Middle frontal gyrus (tissue), 1 donor: ENCODE measurements around the gene PCDH9.

Experiments
- DNase-seq: peaks from one replicate; pipeline ENCODE4 v3.0.0-alpha.2; 2015; ENCODE audit warnings: low spot score; ENCODE audit errors: extremely low spot score

PCDH9 gene

DNA sequence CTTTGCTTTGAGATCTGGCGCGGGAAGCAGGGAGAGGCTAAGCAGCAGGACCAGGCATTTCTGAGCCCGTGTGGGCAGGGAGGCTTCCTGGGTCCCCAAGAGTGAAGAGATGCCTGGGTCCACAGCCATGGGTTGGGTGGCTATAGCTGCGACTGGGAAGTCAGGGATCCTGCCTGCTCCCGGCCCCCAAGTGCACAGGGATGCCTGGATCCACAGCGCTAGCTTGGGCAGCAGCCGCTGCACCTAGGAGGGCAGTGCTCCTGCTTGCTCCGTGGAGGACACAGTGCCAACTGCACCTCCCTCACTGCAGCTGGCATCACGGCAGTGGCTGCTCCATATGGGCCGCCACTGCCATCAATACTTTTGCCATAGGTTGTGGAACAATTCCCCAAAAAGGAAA, 384.7 kb downstream of the PCDH9 start:
- no peak for DNase-seq

DNA sequence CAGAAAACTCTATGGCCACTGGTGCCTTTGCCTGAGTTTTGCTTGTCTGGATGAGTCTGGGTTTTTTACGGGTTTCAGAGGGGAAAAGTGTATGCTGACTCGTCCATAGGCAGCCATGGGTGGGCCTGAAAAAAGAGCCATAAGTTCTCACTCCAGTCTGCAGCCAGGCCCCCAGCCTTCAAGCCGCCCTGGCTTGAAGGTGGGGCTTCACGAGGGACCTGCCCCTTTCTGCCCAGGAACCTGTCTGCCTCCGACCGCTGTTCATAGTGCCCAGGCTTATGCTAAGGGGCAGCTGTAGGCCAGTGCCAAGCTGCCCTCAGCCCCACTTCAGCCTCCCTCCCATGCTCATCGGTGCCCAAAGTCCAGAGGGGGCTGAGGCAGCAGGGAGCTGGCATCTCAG, 385.2 kb downstream of the PCDH9 start:
- no peak for DNase-seq

DNA sequence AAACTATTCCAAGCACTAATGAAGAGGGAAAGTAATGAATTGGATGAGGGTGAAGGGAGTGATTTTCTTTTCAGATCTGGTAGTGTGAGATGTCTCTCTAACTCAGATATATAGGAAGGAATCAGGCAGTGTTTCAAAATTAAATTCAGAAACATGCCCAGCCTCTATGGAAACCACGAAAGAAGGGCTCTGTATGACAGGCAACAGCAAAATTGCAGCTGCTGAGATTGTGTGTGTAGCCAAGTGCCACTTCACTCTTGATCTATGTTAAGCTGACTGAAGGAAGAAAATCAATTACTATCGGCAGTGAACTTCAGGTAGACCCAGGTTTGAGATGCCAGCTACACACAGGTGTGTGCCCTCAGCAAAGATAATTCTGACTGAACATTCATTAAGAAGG, 387.4 kb downstream of the PCDH9 start:
- no peak for DNase-seq

DNA sequence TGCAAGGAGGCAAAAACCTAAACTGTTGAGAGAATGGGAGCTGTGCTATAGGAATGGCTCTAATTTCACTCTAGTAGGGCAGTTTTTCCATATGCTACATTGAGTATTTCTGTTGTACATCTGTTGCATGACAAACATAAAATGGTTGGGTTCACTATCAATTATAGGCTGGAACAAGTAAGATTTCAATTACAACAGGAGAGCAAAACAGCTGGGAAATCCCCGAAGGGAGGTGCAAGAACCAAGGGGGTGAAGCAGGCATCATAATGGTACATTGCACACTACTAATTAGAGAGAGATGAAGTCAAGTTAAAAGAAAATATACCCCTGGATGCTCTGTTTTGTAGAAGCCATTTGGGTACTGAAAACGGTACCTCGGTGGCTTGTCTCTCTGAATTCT, 389.5 kb downstream of the PCDH9 start:
- no peak for DNase-seq

DNA sequence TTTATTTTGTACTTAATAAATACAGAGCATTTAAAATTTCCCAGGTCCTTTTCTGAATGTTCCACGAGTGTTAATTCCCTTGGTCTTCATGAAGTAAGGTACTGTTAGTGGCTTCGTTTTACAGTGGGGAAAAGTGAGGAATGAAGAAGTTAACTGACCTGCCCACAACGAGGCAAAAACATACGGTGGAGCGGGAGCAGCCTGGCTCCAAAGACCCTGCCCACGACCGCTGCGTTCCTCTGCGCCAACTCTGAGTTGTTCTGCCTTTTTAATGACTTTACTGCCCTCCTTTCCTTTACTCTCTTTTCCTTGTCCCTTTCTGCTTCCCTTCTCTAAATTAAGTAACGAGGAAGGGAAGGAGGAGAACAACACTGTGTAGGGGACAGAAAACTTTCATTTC, 392.9 kb downstream of the PCDH9 start:
- DNase-seq, result no peak

DNA sequence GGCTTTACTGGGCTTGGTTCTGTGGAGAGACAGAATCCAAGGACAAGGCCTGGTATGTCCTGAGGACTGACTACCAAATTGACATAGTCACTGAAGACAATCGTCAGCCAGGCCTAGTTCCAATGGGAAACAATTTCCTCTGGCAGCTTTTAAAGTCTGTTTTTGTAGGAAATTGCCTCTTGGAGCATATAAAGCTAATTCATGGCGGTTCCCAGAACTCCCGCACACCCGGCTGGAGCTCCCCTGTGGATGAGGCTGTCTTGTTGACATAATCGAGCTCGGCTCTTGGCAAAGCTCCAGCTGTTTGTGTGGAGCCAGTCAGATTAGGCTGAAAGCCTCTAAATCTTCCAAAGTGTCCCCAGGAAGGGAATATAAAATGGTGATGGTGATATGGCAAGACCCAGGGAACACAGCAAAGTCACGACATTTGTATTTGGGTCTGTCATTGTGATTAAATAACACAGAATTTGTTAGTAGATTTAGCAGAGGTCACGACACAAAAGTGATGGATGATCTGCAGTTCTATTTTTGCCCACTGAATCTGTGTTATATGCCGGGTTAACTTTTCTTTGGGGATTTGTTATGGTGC, 395.0 kb downstream of the PCDH9 start:
- peak; percentile 73 for DNase-seq

DNA sequence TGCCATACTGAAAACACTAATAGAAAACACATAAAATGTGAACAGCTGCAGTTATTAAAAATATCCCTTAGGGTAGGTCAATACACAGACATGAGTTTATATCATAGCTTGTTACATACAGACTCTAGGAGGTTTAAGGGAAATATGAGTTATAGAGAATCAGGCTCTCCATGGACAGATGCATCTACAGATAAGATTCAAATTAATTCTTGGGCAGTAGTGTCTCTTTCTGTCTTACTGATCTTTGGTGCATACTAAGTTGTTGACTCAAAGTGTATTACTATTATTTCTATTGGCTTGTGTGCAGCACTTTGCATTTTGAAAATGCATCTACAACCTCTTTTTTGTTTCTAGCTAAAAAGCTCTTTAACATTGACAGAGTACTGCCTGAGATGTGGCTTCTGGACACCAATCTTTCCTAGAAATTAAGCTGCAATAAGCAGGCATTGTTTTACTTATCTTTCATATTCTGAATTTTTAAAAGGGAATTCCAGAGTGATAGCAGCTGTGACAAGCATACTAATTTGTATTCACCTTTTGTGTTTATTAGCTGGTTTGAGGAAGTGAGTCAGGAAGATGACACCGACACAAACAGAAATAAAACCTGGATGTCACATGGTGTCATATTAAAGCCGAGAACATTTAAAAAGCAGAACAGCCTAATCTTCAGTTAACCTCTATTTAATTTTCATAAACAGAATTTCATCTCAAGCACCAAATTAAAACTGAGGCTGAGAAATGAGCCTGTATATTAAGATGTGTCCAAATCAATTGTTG, 399.0 kb downstream of the PCDH9 start:
- DNase-seq, result no peak

DNA sequence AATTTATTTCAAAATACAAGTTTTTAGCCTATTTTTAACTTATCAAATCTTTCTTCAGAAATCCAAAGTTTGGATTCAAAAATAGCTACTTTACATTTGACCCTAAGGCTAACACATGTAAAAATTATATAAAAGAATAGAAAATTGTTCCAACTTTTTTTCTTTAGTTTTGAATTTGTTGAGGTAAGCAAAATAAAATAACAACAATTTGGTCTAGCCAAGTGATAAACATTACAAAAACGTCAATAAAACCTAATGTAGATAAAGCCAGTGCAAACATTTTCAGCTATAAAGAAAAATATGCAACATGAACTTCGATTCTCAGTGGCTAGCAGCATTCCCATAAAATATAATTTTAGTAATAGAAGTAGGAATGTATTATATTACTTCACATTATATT, 400.3 kb downstream of the PCDH9 start:
- DNase-seq, result no peak

DNA sequence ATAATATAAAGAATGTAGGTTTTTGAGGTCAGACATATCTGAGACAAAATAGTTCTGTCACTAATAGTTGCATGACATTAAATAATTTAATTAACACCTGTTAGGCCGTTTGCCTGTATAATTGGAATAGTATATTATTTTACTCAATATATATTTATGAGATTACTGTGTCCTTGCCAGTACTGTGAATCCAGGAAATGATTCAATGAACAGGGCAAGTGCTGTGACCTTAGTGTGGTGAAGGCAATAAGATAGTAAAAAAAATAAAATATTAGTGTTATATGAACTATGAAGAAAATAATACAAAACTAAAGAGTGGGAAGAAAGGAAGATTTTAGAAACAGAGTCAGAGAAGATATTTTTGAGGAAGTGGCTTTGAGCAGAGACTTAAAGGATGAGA, 403.7 kb downstream of the PCDH9 start:
- DNase-seq, result no peak

DNA sequence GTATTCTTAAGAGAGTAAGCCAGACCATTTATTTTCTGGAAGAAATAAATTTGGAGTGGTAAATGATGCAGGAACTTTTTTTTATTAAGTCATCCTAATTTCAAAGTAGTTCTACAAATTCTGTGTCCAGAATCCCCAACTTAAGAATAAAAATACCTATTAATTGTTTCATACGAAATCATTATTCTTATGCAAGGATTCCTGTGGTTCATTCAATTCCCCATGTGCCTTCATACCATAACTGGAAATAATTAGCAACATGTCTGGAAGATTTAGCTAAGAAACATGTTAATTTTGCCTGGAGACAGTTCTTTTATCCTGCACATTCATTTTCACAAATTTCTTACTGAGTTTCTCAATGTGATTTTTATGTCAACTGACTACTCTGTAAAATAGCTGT, 408.6 kb downstream of the PCDH9 start:
- DNase-seq, result no peak

DNA sequence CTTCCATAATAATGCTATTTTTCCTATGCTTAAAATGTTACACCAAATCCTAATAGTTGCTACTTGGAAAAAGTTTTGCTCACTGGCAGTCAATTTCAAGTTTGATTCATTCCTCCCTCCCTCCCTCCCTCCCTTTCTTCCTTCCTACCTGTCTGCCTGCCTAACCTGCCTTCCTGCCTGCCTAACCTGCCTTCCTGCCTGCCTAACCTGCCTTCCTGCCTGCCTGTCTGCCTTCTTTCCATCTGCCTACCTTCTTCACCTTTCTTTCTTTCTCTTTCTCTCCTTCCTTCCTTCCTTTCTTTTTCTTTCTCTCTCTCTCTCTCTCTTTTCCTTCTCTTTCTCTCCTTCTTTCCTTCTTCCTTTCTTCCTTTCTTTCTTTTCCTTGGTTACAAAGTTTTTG, 418.7 kb downstream of the PCDH9 start:
- DNase-seq, result no peak

DNA sequence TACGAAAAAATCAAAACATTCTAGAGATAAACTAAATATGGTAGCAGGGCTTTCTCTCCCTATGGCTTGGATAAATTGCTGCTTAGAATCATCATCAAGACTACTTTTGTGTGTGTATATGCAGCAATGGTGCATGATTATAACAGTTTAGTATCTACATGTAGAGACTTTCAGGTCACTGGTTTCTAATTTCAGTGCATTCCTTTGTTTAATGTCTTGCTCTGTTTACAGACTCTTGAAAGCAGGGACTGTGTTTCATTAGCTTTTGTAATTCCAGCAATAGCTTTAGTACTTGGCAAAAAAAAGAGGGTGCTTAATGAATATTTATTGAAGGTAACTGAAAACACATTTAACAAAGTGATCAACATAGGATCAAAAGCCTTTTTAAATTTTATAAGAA, 420.7 kb downstream of the PCDH9 start:
- DNase-seq, result no peak

DNA sequence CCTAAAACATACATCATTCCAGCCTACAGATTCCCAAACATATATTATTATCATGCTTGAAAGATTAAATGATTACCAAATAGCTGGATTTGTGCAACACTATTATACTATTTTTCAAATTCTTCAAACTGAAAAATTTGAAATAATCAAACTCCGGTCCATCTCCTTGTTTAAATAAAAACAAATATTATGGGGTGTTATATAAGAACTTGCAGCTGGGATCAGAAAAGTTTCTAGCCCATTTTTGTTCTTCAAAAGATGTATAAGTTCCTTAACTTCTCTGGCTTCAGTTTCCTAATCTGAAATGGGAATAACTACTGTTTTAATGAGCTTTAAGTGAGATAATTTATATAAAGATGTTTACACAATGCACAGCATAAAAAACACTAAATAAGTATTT, 422.9 kb downstream of the PCDH9 start:
- no peak for DNase-seq

DNA sequence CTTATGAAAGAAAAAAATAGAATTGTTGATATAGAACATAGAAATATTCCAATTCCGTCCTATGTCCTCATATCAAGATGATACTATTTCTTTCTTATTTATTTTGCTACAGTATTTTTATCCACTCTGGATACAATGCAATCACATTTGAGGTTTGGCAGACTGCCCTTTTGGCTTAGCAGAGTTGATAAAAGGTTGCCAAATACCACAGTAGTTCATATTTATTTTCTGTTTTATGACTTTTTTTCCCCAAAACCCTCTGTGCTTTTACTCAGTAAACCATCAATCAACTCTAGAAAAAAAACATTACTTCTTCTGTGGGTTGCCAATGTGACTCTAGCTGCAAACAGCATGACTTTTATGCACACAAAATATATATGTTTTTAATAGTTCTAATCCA, 424.5 kb downstream of the PCDH9 start:
- no peak for DNase-seq

DNA sequence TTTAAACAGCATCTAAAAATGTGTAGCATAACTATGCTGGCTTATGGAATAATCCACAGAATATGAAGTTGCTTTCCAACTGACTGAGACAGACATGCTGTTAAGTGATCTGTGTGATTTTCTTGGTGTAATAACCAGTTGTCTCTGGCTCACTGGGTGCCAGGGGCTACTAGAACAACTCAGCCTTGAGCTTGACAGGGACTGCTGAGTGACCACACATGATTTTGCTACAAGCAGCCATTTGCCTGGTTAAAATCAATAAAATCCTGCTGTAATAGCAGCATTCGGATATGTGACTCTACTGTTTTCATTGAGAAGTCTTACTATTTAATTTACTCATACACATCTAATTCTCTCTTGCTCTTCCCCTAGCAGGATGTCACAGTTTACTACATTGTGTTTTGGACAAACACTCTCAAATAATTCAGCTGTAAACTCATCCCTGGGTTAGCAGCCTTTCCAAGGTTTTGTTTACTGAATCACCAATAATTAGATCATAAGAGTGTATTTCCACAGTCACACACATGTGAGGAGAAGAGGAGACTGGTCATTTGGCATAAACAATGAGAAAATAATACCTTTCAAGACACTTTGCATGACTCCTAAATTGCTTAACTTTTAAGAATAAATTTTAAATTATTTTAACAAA, 426.2 kb downstream of the PCDH9 start:
- DNase-seq, result no peak

DNA sequence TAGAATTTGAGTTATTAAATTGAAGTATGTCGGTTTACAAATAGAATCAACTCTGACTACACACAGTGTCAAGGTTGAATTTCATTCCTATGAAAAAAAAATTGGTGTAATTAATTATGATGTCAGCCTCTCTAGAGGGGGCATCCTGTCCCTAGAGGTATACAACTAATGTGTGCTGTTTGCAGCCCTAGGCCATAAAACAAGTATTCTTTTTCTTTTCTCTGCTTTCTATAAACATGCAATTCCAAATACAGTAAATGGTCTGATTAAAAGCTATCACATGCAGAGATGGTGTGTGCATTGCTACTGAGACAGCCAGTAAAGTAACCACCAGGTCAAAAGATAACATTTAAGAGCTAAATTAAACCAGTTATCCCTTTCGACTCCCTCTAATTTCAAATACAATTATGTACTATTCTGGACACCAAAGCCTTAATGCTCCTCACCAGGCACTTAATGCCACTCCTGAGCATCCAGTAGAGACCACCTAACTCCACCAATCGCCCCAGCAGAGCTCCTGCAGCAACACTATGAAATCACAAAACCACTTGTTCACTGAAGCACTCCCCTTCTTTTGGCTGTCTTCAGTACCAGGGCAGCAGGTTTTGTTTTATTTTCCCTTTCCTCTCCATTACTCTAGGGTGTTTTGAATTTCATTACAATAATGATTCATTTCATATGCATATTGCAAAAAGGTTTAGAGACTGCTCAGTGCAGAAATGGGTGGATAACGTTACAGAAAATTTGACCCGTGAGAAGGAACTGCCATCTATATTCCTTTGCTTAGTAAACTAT, 426.9 kb downstream of the PCDH9 start:
- no peak for DNase-seq

DNA sequence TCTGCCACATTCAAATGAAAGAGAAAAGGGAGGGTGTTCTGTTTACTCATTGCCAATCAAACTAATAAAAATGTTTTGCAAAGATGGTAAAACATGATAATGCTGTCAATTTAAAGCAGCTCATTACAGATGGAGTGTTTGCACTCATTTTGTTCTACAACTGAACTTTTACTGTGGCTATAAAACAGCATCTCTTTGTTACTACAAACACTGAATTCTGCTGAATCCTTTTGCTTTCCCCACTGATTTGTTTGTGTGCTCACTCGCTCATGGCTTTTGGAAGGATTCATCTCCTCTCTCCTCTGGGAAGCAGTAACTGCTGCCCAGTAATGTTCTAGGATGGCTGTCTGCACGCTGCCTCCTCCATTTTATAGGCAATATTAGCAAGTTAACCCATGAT, 434.5 kb downstream of the PCDH9 start:
- no peak for DNase-seq

DNA sequence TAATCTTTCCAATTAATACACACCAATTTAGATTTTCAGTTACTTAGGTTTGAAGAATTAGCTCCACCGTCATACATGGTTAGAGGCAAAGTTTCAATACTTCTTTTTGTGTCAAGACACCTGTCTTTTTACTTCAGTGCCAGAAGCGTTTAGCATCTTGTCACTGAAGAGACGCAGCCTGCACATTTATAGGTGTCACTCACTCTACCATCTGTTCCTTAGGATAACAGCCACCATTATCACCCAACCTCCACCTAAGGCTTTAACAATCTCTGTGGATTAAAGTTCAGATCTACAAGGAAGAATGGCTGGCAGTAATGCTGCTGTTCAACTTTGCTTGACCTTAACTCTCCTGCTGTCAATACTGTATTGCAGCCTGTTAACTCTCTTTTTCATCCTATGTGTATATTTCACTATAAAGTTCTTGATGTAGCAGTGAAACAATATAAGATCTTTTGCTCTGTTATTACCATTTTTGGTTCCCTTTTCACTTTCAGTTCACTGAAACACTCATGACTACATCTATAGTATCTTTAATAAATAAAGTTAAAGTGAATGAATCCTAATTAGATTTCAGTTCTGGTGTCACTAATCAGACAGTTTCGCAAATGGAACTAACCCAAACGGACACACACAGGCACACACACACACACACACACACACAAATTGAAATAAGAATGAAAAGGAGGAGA, 435.6 kb downstream of the PCDH9 start:
- DNase-seq, result no peak

DNA sequence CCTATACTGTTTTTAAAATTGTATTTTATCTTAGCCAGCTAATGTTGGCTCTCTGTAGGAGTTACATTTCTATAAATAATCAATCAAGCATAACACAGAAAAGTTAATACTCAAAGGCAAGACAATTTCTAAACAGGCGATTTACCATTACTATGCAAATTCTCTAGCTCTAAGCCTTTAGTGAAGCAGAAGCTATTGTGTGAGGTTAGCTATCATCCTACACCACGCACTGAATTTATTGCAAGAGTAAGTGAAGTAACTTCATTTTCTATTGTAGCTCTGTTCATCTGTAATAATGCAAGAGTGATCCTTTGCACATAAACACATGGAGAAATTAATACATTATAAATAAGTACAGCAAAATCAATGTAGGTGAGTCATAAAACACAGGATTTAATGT, 439.3 kb downstream of the PCDH9 start:
- DNase-seq, result no peak

DNA sequence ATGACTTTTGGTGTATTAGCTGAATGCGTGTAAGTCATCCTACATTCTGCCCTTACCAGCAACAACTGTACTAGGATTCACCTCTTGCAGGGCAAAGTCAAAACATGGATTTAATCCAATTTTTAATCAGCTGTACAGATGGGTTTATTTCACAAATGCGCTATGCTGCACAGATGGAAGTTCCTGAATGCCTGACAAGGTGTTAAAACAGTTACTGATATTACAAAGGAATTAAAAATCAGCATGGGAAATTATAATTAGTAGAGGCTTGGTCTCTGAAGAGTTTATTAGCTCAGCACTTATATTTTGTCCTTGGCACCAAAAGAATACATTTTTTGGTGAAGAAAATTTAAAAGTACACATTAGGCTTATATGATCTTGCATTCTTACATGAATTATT, 448.9 kb downstream of the PCDH9 start:
- DNase-seq, result no peak

DNA sequence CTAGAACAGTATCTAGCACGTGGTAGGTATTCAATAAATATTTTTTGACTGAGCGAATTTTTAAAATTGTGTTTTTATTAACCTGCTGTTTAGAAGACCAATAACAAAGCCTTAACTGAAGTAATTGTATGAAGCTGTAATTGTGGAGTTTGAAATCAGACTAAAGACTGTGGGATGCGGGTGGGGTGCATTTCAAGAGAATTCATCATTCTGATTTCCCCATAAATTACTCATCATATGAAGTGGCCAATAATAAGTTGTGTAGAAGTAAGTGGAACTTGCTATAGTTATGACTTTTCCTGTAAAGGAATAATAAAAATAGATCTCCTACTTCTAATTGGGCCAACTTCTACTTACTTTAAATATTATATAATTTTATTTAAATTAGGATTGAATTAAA, 449.3 kb downstream of the PCDH9 start:
- DNase-seq, result no peak

DNA sequence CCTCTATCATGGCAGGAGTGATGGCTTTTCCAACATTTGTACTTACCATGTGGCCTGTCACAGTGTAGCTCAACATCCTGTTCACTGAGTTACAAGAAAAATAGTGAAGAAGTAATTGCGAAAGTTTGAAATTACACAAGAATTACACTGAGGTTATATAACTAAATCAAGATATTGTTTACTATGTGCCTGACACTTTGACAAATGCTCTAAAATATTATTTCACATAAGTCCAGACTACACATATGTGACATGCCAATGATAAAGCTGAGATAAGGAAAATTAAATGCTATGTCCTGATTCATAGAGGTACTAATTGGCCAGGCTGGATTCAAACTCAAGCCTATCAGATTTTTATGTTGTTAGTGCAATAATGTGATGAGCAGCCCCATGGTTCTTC, 451.7 kb downstream of the PCDH9 start:
- no peak for DNase-seq
